SK-N-SH (cell line): Measurements from ENCODE around the gene ZNF341. TPM values are rescaled to one million over a fixed set of nuclear protein-coding genes. Genes with fewer than 3 reads are reported as not detected.

Experiments
- CTCF ChIA-PET: fragments of 300-600, 350-600 bp; formaldehyde crosslinking; extraction: SDS; loops from one replicate; lab custom pipeline; 2021; lab: Yijun Ruan, JAX
- POLR2A ChIA-PET: fragments of 350-600 bp; sonication (Branson Sonifier 250); formaldehyde crosslinking; extraction: SDS; loops from one replicate; lab custom pipeline; 2020; ENCODE audit warnings: antibody characterized with exemption, inconsistent platforms; lab: Yijun Ruan, JAX
- DNase-seq: peaks from one replicate; pipeline ENCODE4 v3.0.0; 2012
- H2AFZ ChIP-seq: fragments of 200-600 bp; sonication (generic); 2 replicates; pipeline ENCODE4 v1.8.1; 2016; ENCODE audit warnings: antibody characterized with exemption, mild to moderate bottlenecking, low read depth
- H3F3A ChIP-seq: fragments of 200-600 bp; sonication (generic); replicated peaks from 2 replicates; pipeline ENCODE3; 2016; ENCODE audit warnings: antibody characterized with exemption, mild to moderate bottlenecking; ENCODE audit not compliant: insufficient read depth
- H3K27ac ChIP-seq, 2 experiments: fragments of 200-500 bp in 1 of 2; fragments of 200-600 bp in 1 of 2; sonication (Bioruptor generic) in 1 of 2; sonication (generic), shearing (Covaris generic) in 1 of 2; 2 replicates each; pipeline versions ENCODE4 v1.5.1 to v1.6.1; 2014 to 2016; ENCODE audit warnings: low read depth in 2 of 2, inconsistent platforms in 1 of 2, low read length in 1 of 2, mild to moderate bottlenecking in 1 of 2, mixed read lengths in 1 of 2
- H3K27me3 ChIP-seq: fragments of 200-600 bp; sonication (generic), shearing (Covaris generic); 2 replicates; pipeline ENCODE4 v1.6.1; 2016; ENCODE audit warnings: mixed run types; ENCODE audit not compliant: insufficient read depth
- H3K36me3 ChIP-seq, 2 experiments: fragments of 200-500 bp in 1 of 2; fragments of 200-600 bp in 1 of 2; sonication (Bioruptor generic) in 1 of 2; sonication (generic) in 1 of 2; replicated peaks in 1 of 2; 2 replicates each; pipeline versions ENCODE3 to v1.5.1; 2014 to 2016; ENCODE audit warnings: low read length in 1 of 2, mild to moderate bottlenecking in 1 of 2; ENCODE audit not compliant: insufficient read depth in 2 of 2, control insufficient read depth in 1 of 2
- H3K4me1 ChIP-seq, 2 experiments: fragments of 200-500 bp in 1 of 2; fragments of 200-600 bp in 1 of 2; sonication (Bioruptor generic) in 1 of 2; sonication (generic), shearing (Covaris generic) in 1 of 2; 2 replicates each; pipeline versions ENCODE4 v1.5.1 to v1.6.1; 2014 to 2016; ENCODE audit warnings: low read depth in 1 of 2, low read length in 1 of 2, mixed run types in 1 of 2; ENCODE audit not compliant: insufficient read depth in 2 of 2, control insufficient read depth in 1 of 2
- H3K4me2 ChIP-seq: fragments of 200-600 bp; sonication (generic), shearing (Covaris generic); 2 replicates; pipeline ENCODE4 v1.6.1; 2017; ENCODE audit warnings: mixed run types
- H3K4me3 ChIP-seq, 2 experiments: fragments of 200-500 bp in 1 of 2; fragments of 200-600 bp in 1 of 2; sonication (Bioruptor generic) in 1 of 2; sonication (generic), shearing (Covaris generic) in 1 of 2; 2 replicates each; pipeline versions ENCODE4 v1.5.1 to v1.8.1; 2014 to 2016; ENCODE audit warnings: low read depth in 2 of 2, inconsistent platforms in 1 of 2, low read length in 1 of 2, mild to moderate bottlenecking in 1 of 2, mixed read lengths in 1 of 2, moderate library complexity in 1 of 2
- H3K79me2 ChIP-seq: fragments of 200-600 bp; sonication (generic); 2 replicates; pipeline ENCODE4 v1.8.1; 2017; ENCODE audit warnings: mild to moderate bottlenecking; ENCODE audit not compliant: insufficient read depth
- H3K9ac ChIP-seq: fragments of 200-600 bp; sonication (generic); 2 replicates; pipeline ENCODE4 v1.6.1; 2017; ENCODE audit warnings: mixed run types
- H3K9me2 ChIP-seq: fragments of 200-600 bp; sonication (generic); 2 replicates; pipeline ENCODE4 v1.6.1; 2017; ENCODE audit warnings: mixed run types
- H3K9me3 ChIP-seq: fragments of 200-600 bp; sonication (generic); 2 replicates; pipeline ENCODE4 v1.6.1; 2017; ENCODE audit warnings: mixed run types, mild to moderate bottlenecking, moderate library complexity
- H4K20me1 ChIP-seq: fragments of 200-600 bp; sonication (generic); 2 replicates; pipeline ENCODE4 v1.6.1; 2017; ENCODE audit warnings: mild to moderate bottlenecking, mixed run types; ENCODE audit not compliant: insufficient read depth
- CHD2 ChIP-seq: fragments of 150-350 bp; IDR thresholded peaks from 2 replicates; pipeline ENCODE4 v1.6.1; 2018; ENCODE audit warnings: low read length; ENCODE audit not compliant: partially characterized antibody
- CTCF ChIP-seq: fragments of 200-600 bp; sonication (generic); IDR thresholded peaks from 2 replicates; pipeline ENCODE4 v1.6.1; 2017; ENCODE audit warnings: antibody characterized with exemption, mild to moderate bottlenecking, moderate library complexity
- FOSL2 ChIP-seq: IDR thresholded peaks from 2 replicates; pipeline ENCODE4 v1.4.0; 2012; ENCODE audit warnings: low read depth, mild to moderate bottlenecking, moderate library complexity, borderline replicate concordance
- FOXM1 ChIP-seq: IDR thresholded peaks from 2 replicates; pipeline ENCODE4 v1.4.0; 2012; ENCODE audit warnings: low read depth, mild to moderate bottlenecking
- GABPA ChIP-seq: IDR thresholded peaks from 2 replicates; pipeline ENCODE4 v1.4.0; 2012; ENCODE audit warnings: low read depth, mild to moderate bottlenecking
- GATA2 ChIP-seq: sonication (generic); formaldehyde crosslinking; IDR thresholded peaks from 2 replicates; pipeline ENCODE4 v1.5.0; 2020; ENCODE audit warnings: mild to moderate bottlenecking, missing genetic modification reagents
- IRF3 ChIP-seq: fragments of 150-350 bp; IDR thresholded peaks from 2 replicates; pipeline ENCODE4 v1.6.1; 2016; ENCODE audit warnings: mild to moderate bottlenecking, low read depth, low read length
- JUND ChIP-seq: IDR thresholded peaks from 2 replicates; pipeline ENCODE4 v1.4.0; 2012
- MAX ChIP-seq: IDR thresholded peaks from 2 replicates; pipeline ENCODE4 v1.4.0; 2012; ENCODE audit warnings: low read depth
- MXI1 ChIP-seq: IDR thresholded peaks from 2 replicates; pipeline ENCODE4 v1.6.1; 2012; ENCODE audit warnings: mild to moderate bottlenecking, low read depth, low read length, improper control_type of control experiment
- NRF1 ChIP-seq: IDR thresholded peaks from 2 replicates; pipeline ENCODE4 v1.6.1; 2012; ENCODE audit warnings: low read depth, mild to moderate bottlenecking, low read length
- PBX3 ChIP-seq: IDR thresholded peaks from 2 replicates; pipeline ENCODE4; 2012
- POLR2AphosphoS5 ChIP-seq: IDR thresholded peaks from 2 replicates; pipeline ENCODE4 v1.6.1; 2012; ENCODE audit warnings: low read depth, low read length
- REST ChIP-seq: IDR thresholded peaks from 2 replicates; pipeline ENCODE4 v1.6.1; 2012; ENCODE audit warnings: mild to moderate bottlenecking, low read depth, low read length, moderate library complexity
- RFX5 ChIP-seq: IDR thresholded peaks from 2 replicates; pipeline ENCODE4 v1.6.1; 2012; ENCODE audit warnings: mild to moderate bottlenecking, improper control_type of control experiment, low read length
- SMC3 ChIP-seq: IDR thresholded peaks from 2 replicates; pipeline ENCODE4 v1.6.1; 2012; ENCODE audit warnings: low read depth, low read length, improper control_type of control experiment
- USF1 ChIP-seq: IDR thresholded peaks from 2 replicates; pipeline ENCODE4 v1.4.0; 2012; ENCODE audit warnings: low read depth, borderline replicate concordance
- WGBS: methylation state at CpG from one replicate; pipeline ENCODE4 v1.1.6; 2017; ENCODE audit warnings: low lambda C conversion rate; 5-methylcytosine and 5-hydroxymethylcytosine counted together
- polyA plus RNA-seq, 3 experiments: library from polyadenylated mRNA; depleted of rRNA; stranded (reverse); fragments of >200 nt; gene quantifications; 2 replicates each; pipeline ENCODE4 v1.2.3, GENCODE V29; 2012

The ZNF341 gene
- polyA plus RNA-seq, 1 of the 3 experiments (the other 2 are of a cell fraction) = 3.2 TPM

- Histone ChIP-seq H3K79me2 (peaks cover 92% of the 10 kb centered on the region), H3K9me3 (no peaks in the 10 kb centered on the region), H3K27ac (no peak overlapping the region), H3K4me1 (peaks cover 10 to 28% of the 10 kb centered on the region in 2 experiments; a peak in 2 of 4 replicates), H3K36me3 (peaks cover 0 to 11% of the 10 kb centered on the region in 2 experiments), H2AFZ (no peak overlapping the region), H3K9ac (no peak overlapping the region), H3K9me2 (no peaks in the 10 kb centered on the region), H3K27me3 (no peaks in the 10 kb centered on the region), H3F3A (no peaks in the 10 kb centered on the region), H4K20me1 (peaks cover 76% of the 10 kb centered on the region), H3K4me2 (no peak overlapping the region), H3K4me3 (no peak overlapping the region)
- 76% methylated on average over 11 of the region's 11 CpGs for WGBS
- ChIA-PET CTCF (interaction anchor here (2.3 kb wide), 1 partner anchor 237 kb away, joined by 8 read pairs; no protein-coding TSS in a partner anchor), POLR2A (no interaction called here)
- TF ChIP-seq PBX3 (no peak), GATA2 (CRISPR knock-in tag) (no peak), IRF3 (no peak), CTCF (no peak), MXI1 (no peak), FOXM1 (no peak), NRF1 (no peak), MAX (no peak), USF1 (no peak), GABPA (no peak), FOSL2 (no peak), JUND (no peak), CHD2 (no peak), SMC3 (no peak), REST (no peak), RFX5 (no peak), POLR2AphosphoS5 (no peak)
- DNase-seq = no peak
Measured at GRCh38 chr20:33832103-33832804, 100.5 kb downstream of the ZNF341 start.
